Subcutaneous adipose tissue (tissue), 4 donors: ENCODE measurements around the gene TIGD6. TPM values are rescaled to one million over a fixed set of nuclear protein-coding genes. Genes with fewer than 3 reads are reported as not detected.

Experiments
- CTCF ChIP-seq: fragments of 450-650 bp; IDR thresholded peaks from one replicate; pipeline ENCODE4 v1.5.1; 2016; ENCODE audit warnings: low read depth, mild to moderate bottlenecking, control low read depth, antibody characterized with exemption, moderate library complexity
- total RNA-seq, 4 donors: library from RNA; depleted of rRNA; stranded (reverse); fragments of >200 nt; gene quantifications; one replicate each; pipeline ENCODE4 v1.1.0, GENCODE V29; 2016

Gene TIGD6
- total RNA-seq, 4 donors from 2014 or later: 2.6 to 5.7 (median 4.0) TPM

GRCh38 chr5:149946118-149946517, 54.3 kb downstream of the TIGD6 start:
- no peak for TF ChIP-seq CTCF

- TF ChIP-seq CTCF: no peak
Measured at GRCh38 chr5:149944666-149945065, 55.8 kb downstream of the TIGD6 start, which contains the start of gene PDE6A. TSS of gene PDE6A (minus strand) at chr5:149944793. CDS start at chr5:149944673, 120 bp downstream.

Other genes with a start within 250 kb of the TIGD6 start
- gene PDE6A, start 55.9 kb downstream of the TIGD6 start, total RNA-seq: not detected
- 10 to 100 TPM; 11.4 to 16.6 (median 12.7) TPM for gene SLC26A2, start 39.9 kb downstream of the TIGD6 start, total RNA-seq
- 10 to 100 TPM; 23.6 to 44.6 (median 29.4) TPM for gene HMGXB3, start 85 bp upstream of the TIGD6 start, total RNA-seq
- gene CSF1R, start 85.9 kb upstream of the TIGD6 start, total RNA-seq: 100 to 1,000 TPM in 2 of 4 donors, 10 to 100 TPM in 2; 35.2 to 152 (median 79.7) TPM
- gene PDGFRB, start 155.2 kb upstream of the TIGD6 start, total RNA-seq: 100 to 1,000 TPM; 148 to 225 (median 191) TPM
- gene CDX1, start 166.1 kb upstream of the TIGD6 start, total RNA-seq: not detected
- gene SLC6A7, start 189.4 kb upstream of the TIGD6 start, total RNA-seq: under 1 TPM in 1 of 4 donors, not detected in 3; 0.17 TPM